ENCODE data around the gene FOXI2.

GRCh38 chr10:127720142-127720541 is 16.8 kb upstream of the FOXI2 start:
- no peak for TF ChIP-seq CTCF (conservative IDR thresholded peaks at IDR 0.05; ENCODE audit: low read depth, low read length)
- no peak for TF ChIP-seq EZH2 (IDR thresholded peaks at IDR 0.05; ENCODE audit: borderline replicate concordance, low read depth, low read length, poor library complexity, severe bottlenecking)
